Measurements from ENCODE around the gene ZNF175. TPM values are rescaled to one million over a fixed set of nuclear protein-coding genes. Genes with fewer than 3 reads are reported as not detected.

The ZNF175 gene
- polyA plus RNA-seq, 3 donors = 0.39 to 2.4 (median 0.82) TPM

DNA sequence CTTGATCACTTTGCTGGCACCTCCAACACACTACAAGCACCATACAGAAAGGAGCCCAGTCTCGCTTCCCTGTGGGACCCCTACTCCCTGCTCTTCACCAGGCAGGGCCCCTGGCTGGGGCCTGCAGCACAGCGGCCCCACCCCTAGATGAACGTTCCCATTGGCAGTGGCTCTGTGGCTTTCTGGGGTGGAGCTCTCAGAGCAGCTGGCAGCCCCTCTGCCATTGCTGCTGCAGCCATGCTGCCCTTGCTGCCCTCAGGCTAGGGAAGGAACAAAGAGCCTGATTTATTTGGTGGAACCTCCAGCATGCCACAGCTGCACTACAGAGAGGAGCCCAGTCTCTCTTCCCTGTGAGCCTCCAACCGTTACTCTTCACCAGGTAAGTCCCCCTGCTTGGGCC, 45.4 kb upstream of the ZNF175 start:
- no peak for DNase-seq
- 53% methylated on average over 3 of the region's 4 CpGs for WGBS (ENCODE audit: insufficient coverage)
- Histone ChIP-seq H3K79me2 (ENCODE audit: insufficient read depth, low read length) (no peaks in the 10 kb centered on the region), H3K27ac (ENCODE audit: low read depth in 1 of 2, low read length in 2 of 2) (no peak overlapping the region), H4K20me1 (ENCODE audit: insufficient read depth, low read length) (no peaks in the 10 kb centered on the region), H3K36me3 (replicated peaks in 1 of 2; ENCODE audit: control insufficient read depth in 1 of 2, insufficient read depth in 2 of 2, low read length in 2 of 2) (no peaks in the 10 kb centered on the region), H3K9ac (ENCODE audit: insufficient read depth, low read length, poor library complexity, severe bottlenecking) (no peak overlapping the region), H3K9me3 (replicated peaks in 1 of 2; ENCODE audit: control insufficient read depth in 1 of 2, insufficient read depth in 1 of 2, low read length in 2 of 2) (no peaks in the 10 kb centered on the region), H3K4me2 (replicated peaks; ENCODE audit: extremely low read depth, low read length, poor library complexity, severe bottlenecking) (no peak overlapping the region), H3K27me3 (ENCODE audit: control insufficient read depth in 2 of 2, insufficient read depth in 2 of 2, low read length in 2 of 2) (no peaks in the 10 kb centered on the region), H2AFZ (ENCODE audit: insufficient read depth, low read depth, low read length, poor library complexity, severe bottlenecking) (no peak overlapping the region), H3K4me1 (ENCODE audit: control insufficient read depth in 1 of 2, insufficient read depth in 2 of 2, low read length in 2 of 2) (no peaks in the 10 kb centered on the region), H3K4me3 (replicated peaks in 1 of 3; ENCODE audit: low read depth in 2 of 3, low read length in 3 of 3) (no peak overlapping the region)
- H3K9me3 Mint-ChIP-seq = peaks cover 0 to 6% (median 0%) of the 10 kb centered on the region in 7 donors
- TF ChIP-seq, protein P1, sequence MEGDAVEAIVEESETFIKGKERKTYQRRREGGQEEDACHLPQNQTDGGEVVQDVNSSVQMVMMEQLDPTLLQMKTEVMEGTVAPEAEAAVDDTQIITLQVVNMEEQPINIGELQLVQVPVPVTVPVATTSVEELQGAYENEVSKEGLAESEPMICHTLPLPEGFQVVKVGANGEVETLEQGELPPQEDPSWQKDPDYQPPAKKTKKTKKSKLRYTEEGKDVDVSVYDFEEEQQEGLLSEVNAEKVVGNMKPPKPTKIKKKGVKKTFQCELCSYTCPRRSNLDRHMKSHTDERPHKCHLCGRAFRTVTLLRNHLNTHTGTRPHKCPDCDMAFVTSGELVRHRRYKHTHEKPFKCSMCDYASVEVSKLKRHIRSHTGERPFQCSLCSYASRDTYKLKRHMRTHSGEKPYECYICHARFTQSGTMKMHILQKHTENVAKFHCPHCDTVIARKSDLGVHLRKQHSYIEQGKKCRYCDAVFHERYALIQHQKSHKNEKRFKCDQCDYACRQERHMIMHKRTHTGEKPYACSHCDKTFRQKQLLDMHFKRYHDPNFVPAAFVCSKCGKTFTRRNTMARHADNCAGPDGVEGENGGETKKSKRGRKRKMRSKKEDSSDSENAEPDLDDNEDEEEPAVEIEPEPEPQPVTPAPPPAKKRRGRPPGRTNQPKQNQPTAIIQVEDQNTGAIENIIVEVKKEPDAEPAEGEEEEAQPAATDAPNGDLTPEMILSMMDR (IDR thresholded peaks at IDR 0.05) = no peak
- H3K27me3 Mint-ChIP-seq (ENCODE audit: low read depth in 3 of 3) = peaks cover 0 to 9% (median 8%) of the 10 kb centered on the region in 3 donors
- no peak overlapping the region for H3K4me3 Mint-ChIP-seq
- no peak overlapping the region for H3K27ac Mint-ChIP-seq
- peaks cover 5% of the 10 kb centered on the region for H3K4me1 Mint-ChIP-seq
- no peaks in the 10 kb centered on the region for H3K36me3 Mint-ChIP-seq
- intact Hi-C loops (cut with micrococcal nuclease) = no loop called here

- H3K27me3 Mint-ChIP-seq (ENCODE audit: low read depth in 3 of 3) = peaks cover 2 to 12% (median 10%) of the 10 kb centered on the region in 3 donors
- no peak for DNase-seq
- no peaks in the 10 kb centered on the region for H4K20me1 ChIP-seq (ENCODE audit: insufficient read depth, low read length)
- H3K27ac ChIP-seq (ENCODE audit: low read depth in 1 of 2, low read length in 2 of 2) = no peak overlapping the region
- H3K4me2 ChIP-seq (replicated peaks; ENCODE audit: extremely low read depth, low read length, poor library complexity, severe bottlenecking) = no peak overlapping the region
- no CpG with 5 or more reads among the region's 2 CpGs for WGBS (ENCODE audit: insufficient coverage)
- no peaks in the 10 kb centered on the region for H3K79me2 ChIP-seq (ENCODE audit: insufficient read depth, low read length)
- H3K4me3 Mint-ChIP-seq = no peak overlapping the region
- no peaks in the 10 kb centered on the region for H3K36me3 ChIP-seq (replicated peaks in 1 of 2; ENCODE audit: control insufficient read depth in 1 of 2, insufficient read depth in 2 of 2, low read length in 2 of 2)
- no peak overlapping the region for H3K27ac Mint-ChIP-seq
- peaks cover 18% of the 10 kb centered on the region for H3K4me1 Mint-ChIP-seq
- intact Hi-C loops (cut with micrococcal nuclease) = no loop called here
- H2AFZ ChIP-seq (ENCODE audit: insufficient read depth, low read depth, low read length, poor library complexity, severe bottlenecking) = no peak overlapping the region
- no peaks in the 10 kb centered on the region for H3K36me3 Mint-ChIP-seq
- H3K9ac ChIP-seq (ENCODE audit: insufficient read depth, low read length, poor library complexity, severe bottlenecking) = no peak overlapping the region
- H3K9me3 ChIP-seq (replicated peaks in 1 of 2; ENCODE audit: control insufficient read depth in 1 of 2, insufficient read depth in 1 of 2, low read length in 2 of 2) = no peaks in the 10 kb centered on the region
- peaks cover 0 to 4% (median 0%) of the 10 kb centered on the region in 7 donors for H3K9me3 Mint-ChIP-seq
- peaks cover 15% of the 10 kb centered on the region in 2 donors for H3K4me1 ChIP-seq (ENCODE audit: control insufficient read depth in 1 of 2, insufficient read depth in 2 of 2, low read length in 2 of 2)
- no peaks in the 10 kb centered on the region for H3K27me3 ChIP-seq (ENCODE audit: control insufficient read depth in 2 of 2, insufficient read depth in 2 of 2, low read length in 2 of 2)
- TF ChIP-seq, protein P1 (IDR thresholded peaks at IDR 0.05) = no peak
- no peak overlapping the region for H3K4me3 ChIP-seq (replicated peaks in 1 of 3; ENCODE audit: low read depth in 2 of 3, low read length in 3 of 3)
These were observed 41.8 kb upstream of the ZNF175 start for GRCh38 chr19:51529301-51529700.
